Stimulated activated effector memory CD8-positive, alpha-beta T cell treated with anti-CD3 and anti-CD28 coated beads, Interleukin-12 subunit alpha, Interleukin-12 subunit beta, amount 100 ng/mL, for 72 hours (primary cell): ENCODE measurements around the gene RAP1GAP2.

ENCODE experiments used
- ATAC-seq: fragments of 150-1000 bp; cut with Tn5 transposase; 2 replicates; pipeline ENCODE4 v1.10.0; 2021
- DNase-seq, 2 donors: peaks; one replicate each; pipeline ENCODE4 v3.0.0; 2021 to 2022; ENCODE audit warnings: low spot score in 2 of 2
- H3K27ac Mint-ChIP-seq: one replicate; pipeline ENCODE4 v1.8.0; 2022; ENCODE audit warnings: mild to moderate bottlenecking, mixed read lengths
- H3K36me3 Mint-ChIP-seq: one replicate; pipeline ENCODE4 v1.8.0; 2022; ENCODE audit warnings: mild to moderate bottlenecking, mixed read lengths
- H3K4me1 Mint-ChIP-seq: one replicate; pipeline ENCODE4 v1.8.0; 2022; ENCODE audit warnings: mixed read lengths
- H3K4me3 Mint-ChIP-seq: one replicate; pipeline ENCODE4 v1.8.0; 2022; ENCODE audit warnings: mild to moderate bottlenecking, mixed read lengths
- H3K9me3 Mint-ChIP-seq: one replicate; pipeline ENCODE4 v1.8.0; 2022; ENCODE audit warnings: mixed read lengths

RAP1GAP2 gene

DNA sequence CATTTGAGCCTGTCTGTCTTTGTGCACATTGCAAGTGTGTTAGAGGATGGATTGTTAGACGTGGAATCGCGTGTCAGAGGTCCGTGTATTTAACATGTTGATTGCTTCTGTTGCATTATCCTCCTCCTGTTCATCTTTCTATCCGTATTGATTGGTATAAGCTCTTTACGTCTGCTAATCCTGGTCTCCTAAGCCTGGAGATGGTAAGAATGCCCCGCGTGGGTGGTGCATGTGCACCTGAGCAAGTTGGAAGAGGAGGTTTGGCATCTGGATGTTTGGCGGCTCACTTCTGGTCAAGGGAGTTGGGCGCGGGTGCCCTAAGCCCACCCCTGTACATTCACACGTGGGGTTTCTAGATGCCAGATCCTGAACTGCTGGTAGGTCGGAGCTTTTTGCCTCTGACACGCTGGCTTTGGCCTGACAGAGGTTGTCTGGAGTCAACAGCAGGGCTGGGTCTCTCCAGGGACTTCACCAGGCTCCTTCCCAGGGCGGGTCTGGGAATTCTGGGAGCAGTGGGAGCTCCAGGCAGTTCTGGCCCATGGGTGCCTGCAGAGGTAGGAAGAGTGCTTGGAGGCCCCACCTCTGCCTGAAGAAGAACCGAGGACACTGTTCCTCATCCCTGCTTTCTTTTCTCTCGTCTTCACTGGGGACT lies 159.8 kb downstream of the RAP1GAP2 start:
- no peak for ATAC-seq
- H3K27ac Mint-ChIP-seq: no peak overlapping the region
- no peak for DNase-seq
- H3K4me1 Mint-ChIP-seq: peaks cover 25% of the 10 kb centered on the region
- H3K36me3 Mint-ChIP-seq: no peaks in the 10 kb centered on the region
- no peak overlapping the region for H3K4me3 Mint-ChIP-seq
- H3K9me3 Mint-ChIP-seq: no peaks in the 10 kb centered on the region

- Mint-ChIP-seq H3K27ac (no peak overlapping the region), H3K4me1 (peaks cover 20% of the 10 kb centered on the region), H3K4me3 (no peak overlapping the region), H3K9me3 (no peaks in the 10 kb centered on the region), H3K36me3 (no peaks in the 10 kb centered on the region)
- DNase-seq (no peak), ATAC-seq (no peak)
These were observed 161.5 kb downstream of the RAP1GAP2 start for GRCh38 chr17:2957631-2958286.

- DNase-seq: no peak
- H3K36me3 Mint-ChIP-seq: no peaks in the 10 kb centered on the region
- H3K9me3 Mint-ChIP-seq: no peaks in the 10 kb centered on the region
- peak overlapping the region; percentile 51 for H3K27ac Mint-ChIP-seq
- no peak overlapping the region for H3K4me3 Mint-ChIP-seq
- peaks cover 20% of the 10 kb centered on the region for H3K4me1 Mint-ChIP-seq
- ATAC-seq: no peak
These were observed 162.5 kb downstream of the RAP1GAP2 start for GRCh38 chr17:2958706-2959222.

GRCh38 chr17:2959371-2960130 lies 163.3 kb downstream of the RAP1GAP2 start:
- DNase-seq: no peak
- Mint-ChIP-seq H3K27ac (peak overlapping the region; percentile 51), H3K4me3 (no peak overlapping the region), H3K4me1 (peaks cover 20% of the 10 kb centered on the region), H3K9me3 (no peaks in the 10 kb centered on the region), H3K36me3 (no peaks in the 10 kb centered on the region)
- ATAC-seq: no peak

DNA sequence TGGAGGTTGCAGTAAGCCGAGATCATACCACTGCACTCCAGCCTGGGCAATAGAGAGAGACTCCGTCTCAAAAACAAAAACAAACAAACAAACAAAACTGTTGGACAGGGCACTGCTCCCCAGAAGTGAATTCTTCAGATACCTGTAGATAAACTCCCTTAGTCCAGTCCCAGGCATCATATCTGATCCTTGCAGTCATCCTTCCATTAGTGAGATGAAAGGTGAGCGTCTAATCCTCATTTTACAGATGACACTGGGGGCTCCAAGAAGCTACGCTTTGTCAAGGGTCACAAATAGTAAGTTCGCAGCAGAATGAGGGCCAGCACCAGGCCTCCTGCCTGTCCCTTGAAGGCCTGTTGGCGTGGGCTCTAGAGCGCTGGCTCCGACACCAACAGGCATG lies 165.2 kb downstream of the RAP1GAP2 start:
- H3K9me3 Mint-ChIP-seq: no peaks in the 10 kb centered on the region
- no peak for ATAC-seq
- H3K27ac Mint-ChIP-seq: peak overlapping the region; percentile 34
- peaks cover 11% of the 10 kb centered on the region for H3K4me1 Mint-ChIP-seq
- H3K36me3 Mint-ChIP-seq: no peaks in the 10 kb centered on the region
- DNase-seq: no peak
- H3K4me3 Mint-ChIP-seq: no peak overlapping the region

GRCh38 chr17:2962236-2962635 lies 166.0 kb downstream of the RAP1GAP2 start:
- ATAC-seq: no peak

GRCh38 chr17:2962729-2963128 lies 166.5 kb downstream of the RAP1GAP2 start:
- no peak overlapping the region for H3K27ac Mint-ChIP-seq
- no peaks in the 10 kb centered on the region for H3K36me3 Mint-ChIP-seq
- H3K9me3 Mint-ChIP-seq: no peaks in the 10 kb centered on the region
- DNase-seq (no peak), ATAC-seq (no peak)
- no peak overlapping the region for H3K4me3 Mint-ChIP-seq
- peaks cover 9% of the 10 kb centered on the region for H3K4me1 Mint-ChIP-seq

More at GRCh38 chr17:2962236-2962635, 166.0 kb downstream of the RAP1GAP2 start:
- Mint-ChIP-seq H3K27ac (no peak overlapping the region), H3K9me3 (no peaks in the 10 kb centered on the region), H3K4me1 (peaks cover 9% of the 10 kb centered on the region), H3K4me3 (no peak overlapping the region), H3K36me3 (no peaks in the 10 kb centered on the region)
- DNase-seq: no peak

DNA sequence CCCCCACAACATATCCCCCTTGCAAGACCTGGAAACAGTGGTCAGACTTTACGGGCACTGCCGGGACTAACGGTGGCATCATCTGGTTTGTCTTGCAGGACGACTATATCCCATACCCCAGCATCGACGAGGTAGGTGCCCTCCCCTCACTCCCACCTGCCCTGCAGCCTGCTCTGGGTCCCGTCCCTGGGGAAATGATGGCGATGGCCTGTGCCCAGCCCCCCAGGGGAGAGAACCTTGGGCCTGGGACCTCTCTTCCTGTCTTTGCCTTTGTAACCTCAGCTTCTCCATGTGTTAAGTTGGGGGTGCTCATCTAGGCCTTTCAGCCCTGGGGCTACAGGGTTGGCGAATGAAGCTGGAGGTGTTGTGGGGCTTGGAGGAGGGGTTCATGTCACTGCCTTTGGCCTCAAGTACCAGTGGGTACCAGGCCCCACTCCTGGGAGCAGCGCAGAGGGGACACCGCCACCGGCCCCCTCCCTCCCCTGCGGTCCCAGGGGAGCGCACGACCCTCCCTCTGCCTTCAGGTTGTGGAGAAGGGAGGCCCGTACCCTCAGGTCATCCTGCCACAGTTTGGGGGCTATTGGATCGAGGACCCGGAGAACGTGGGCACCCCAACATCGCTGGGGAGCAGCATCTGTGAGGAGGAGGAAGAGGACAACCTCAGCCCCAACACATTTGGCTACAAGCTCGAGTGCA lies 167.2 kb downstream of the RAP1GAP2 start:
- DNase-seq (no peak), ATAC-seq (no peak)
- Mint-ChIP-seq H3K4me1 (peaks cover 9% of the 10 kb centered on the region), H3K27ac (no peak overlapping the region), H3K9me3 (no peaks in the 10 kb centered on the region), H3K4me3 (no peak overlapping the region), H3K36me3 (no peaks in the 10 kb centered on the region)

- H3K4me3 Mint-ChIP-seq: no peak overlapping the region
- no peak overlapping the region for H3K27ac Mint-ChIP-seq
- H3K36me3 Mint-ChIP-seq: no peaks in the 10 kb centered on the region
- H3K9me3 Mint-ChIP-seq: no peaks in the 10 kb centered on the region
- peaks cover 9% of the 10 kb centered on the region for H3K4me1 Mint-ChIP-seq
- DNase-seq: no peak
- no peak for ATAC-seq
These were observed 167.8 kb downstream of the RAP1GAP2 start for GRCh38 chr17:2964028-2964356.

DNA sequence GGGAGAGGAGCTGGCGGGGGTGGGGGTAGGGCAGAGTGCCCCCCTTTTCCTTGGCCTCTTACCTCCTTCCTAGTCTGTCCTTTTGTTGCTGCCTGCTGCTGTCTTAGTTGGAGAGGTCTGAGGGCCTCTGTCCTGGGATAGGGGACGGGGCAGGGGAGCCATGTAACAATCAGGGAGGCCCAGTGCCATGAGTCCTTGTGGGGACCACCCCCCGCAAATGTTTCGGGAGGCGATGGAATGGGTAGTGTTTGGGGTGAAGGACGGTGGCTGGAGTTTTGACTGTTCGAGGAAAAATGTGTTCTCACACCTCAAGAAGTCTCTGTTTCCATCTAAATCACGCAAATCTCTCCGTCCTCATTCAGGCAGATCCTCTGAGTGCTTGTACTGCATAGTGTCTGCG lies 168.1 kb downstream of the RAP1GAP2 start:
- no peak overlapping the region for H3K27ac Mint-ChIP-seq
- H3K36me3 Mint-ChIP-seq: no peaks in the 10 kb centered on the region
- peaks cover 9% of the 10 kb centered on the region for H3K4me1 Mint-ChIP-seq
- no peaks in the 10 kb centered on the region for H3K9me3 Mint-ChIP-seq
- DNase-seq: no peak
- ATAC-seq: no peak
- no peak overlapping the region for H3K4me3 Mint-ChIP-seq

- Mint-ChIP-seq H3K4me3 (no peak overlapping the region), H3K27ac (no peak overlapping the region), H3K4me1 (peaks cover 9% of the 10 kb centered on the region), H3K9me3 (no peaks in the 10 kb centered on the region), H3K36me3 (no peaks in the 10 kb centered on the region)
- DNase-seq (no peak), ATAC-seq (no peak)
These were observed 168.6 kb downstream of the RAP1GAP2 start for GRCh38 chr17:2964831-2965230.

DNA sequence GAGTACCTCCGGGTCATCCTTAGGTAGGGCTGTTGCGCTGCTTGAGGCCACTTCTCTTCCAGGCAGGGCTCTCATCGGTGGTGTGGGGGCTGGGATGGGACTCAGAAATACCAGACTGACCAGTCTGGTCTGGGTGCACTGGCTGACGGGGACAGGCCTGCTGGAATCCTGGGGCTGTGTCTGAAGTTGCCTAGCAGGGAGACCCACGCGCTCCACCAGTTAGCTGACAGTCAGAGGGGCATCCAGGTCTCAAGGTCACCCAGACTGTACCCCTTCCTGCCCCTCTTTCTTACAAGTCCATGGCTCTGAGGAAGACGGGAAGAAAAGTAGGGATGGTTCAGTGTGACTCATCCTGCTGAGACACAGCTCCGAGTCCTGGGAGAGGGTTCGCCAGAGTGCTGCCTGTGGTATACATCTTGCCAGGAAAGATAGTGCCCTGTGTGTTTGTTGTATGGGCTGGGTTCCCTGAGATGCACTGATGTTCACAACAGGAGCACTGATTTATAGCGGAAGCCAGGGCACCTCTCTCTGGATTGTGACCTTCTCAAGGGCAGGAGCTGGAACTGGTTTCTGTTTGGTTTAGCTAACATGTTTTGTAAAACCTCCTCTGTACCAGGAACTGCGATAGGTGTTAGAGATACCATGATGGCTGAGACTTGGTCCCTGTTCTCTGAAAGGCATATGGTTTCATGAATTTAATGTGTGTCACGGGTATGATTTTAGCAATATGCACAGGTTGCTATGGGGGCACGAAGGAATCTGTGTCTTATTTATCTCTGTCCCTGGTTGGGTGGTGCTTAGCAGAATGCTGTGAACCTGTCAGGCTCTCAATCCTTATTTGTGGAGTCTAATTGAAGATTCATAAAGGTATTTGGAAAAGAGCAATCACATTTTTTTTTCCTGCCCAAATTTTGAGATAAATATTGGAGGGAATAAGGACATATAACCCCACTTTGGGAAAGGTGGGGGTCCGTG lies 169.7 kb downstream of the RAP1GAP2 start:
- H3K4me1 Mint-ChIP-seq: peaks cover 9% of the 10 kb centered on the region
- H3K36me3 Mint-ChIP-seq: no peaks in the 10 kb centered on the region
- no peak overlapping the region for H3K4me3 Mint-ChIP-seq
- no peak overlapping the region for H3K27ac Mint-ChIP-seq
- no peak for ATAC-seq
- DNase-seq: no peak
- H3K9me3 Mint-ChIP-seq: no peaks in the 10 kb centered on the region

- Mint-ChIP-seq H3K27ac (peak overlapping the region; percentile 8), H3K9me3 (no peaks in the 10 kb centered on the region), H3K36me3 (no peaks in the 10 kb centered on the region), H3K4me1 (peaks cover 9% of the 10 kb centered on the region), H3K4me3 (no peak overlapping the region)
- no peak for DNase-seq
- no peak for ATAC-seq
These were observed 171.3 kb downstream of the RAP1GAP2 start for GRCh38 chr17:2967515-2967914.

GRCh38 chr17:2971851-2972250 lies 175.6 kb downstream of the RAP1GAP2 start:
- ATAC-seq: no peak
- no peaks in the 10 kb centered on the region for H3K9me3 Mint-ChIP-seq
- H3K4me3 Mint-ChIP-seq: no peak overlapping the region
- peaks cover 6% of the 10 kb centered on the region for H3K4me1 Mint-ChIP-seq
- peaks cover 7% of the 10 kb centered on the region for H3K36me3 Mint-ChIP-seq
- no peak for DNase-seq
- H3K27ac Mint-ChIP-seq: no peak overlapping the region
